OCI-LY1 (cell line): Measurements from ENCODE around the gene OR2T6.

Experiments
- EZH2 ChIP-seq: fragments of 200-600 bp; sonication (generic), shearing (Covaris generic); IDR thresholded peaks from 2 replicates; pipeline ENCODE4 v1.8.0; 2017; ENCODE audit warnings: borderline replicate concordance, mixed run types, mild to moderate bottlenecking, antibody characterized with exemption, low read length, moderate library complexity, mixed read lengths
- TF ChIP-seq, protein P1 (sequence below): fragments of 200-600 bp; sonication (generic), shearing (Covaris generic); IDR thresholded peaks from 2 replicates; pipeline ENCODE4 v1.5.1; 2017; ENCODE audit warnings: mild to moderate bottlenecking, antibody characterized with exemption, low read length, moderate library complexity, mixed read lengths

GRCh38 chr1:248380854-248381253 lies 5.3 kb downstream of the OR2T6 start:
- TF ChIP-seq, protein P1, sequence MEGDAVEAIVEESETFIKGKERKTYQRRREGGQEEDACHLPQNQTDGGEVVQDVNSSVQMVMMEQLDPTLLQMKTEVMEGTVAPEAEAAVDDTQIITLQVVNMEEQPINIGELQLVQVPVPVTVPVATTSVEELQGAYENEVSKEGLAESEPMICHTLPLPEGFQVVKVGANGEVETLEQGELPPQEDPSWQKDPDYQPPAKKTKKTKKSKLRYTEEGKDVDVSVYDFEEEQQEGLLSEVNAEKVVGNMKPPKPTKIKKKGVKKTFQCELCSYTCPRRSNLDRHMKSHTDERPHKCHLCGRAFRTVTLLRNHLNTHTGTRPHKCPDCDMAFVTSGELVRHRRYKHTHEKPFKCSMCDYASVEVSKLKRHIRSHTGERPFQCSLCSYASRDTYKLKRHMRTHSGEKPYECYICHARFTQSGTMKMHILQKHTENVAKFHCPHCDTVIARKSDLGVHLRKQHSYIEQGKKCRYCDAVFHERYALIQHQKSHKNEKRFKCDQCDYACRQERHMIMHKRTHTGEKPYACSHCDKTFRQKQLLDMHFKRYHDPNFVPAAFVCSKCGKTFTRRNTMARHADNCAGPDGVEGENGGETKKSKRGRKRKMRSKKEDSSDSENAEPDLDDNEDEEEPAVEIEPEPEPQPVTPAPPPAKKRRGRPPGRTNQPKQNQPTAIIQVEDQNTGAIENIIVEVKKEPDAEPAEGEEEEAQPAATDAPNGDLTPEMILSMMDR: no peak
- TF ChIP-seq EZH2: no peak
